Astrocyte (in vitro differentiated cells and primary cell): ENCODE results near the gene TMCC1.

Source experiments
- EZH2 ChIP-seq: IDR thresholded peaks from 2 replicates; pipeline ENCODE4 v1.6.1; 2012; ENCODE audit warnings: mild to moderate bottlenecking, low read length, inconsistent platforms; ENCODE audit not compliant: insufficient read depth
- TF ChIP-seq, protein P1 (sequence below): IDR thresholded peaks from 2 replicates; pipeline ENCODE4 v1.5.1; 2011; ENCODE audit warnings: low read depth, mild to moderate bottlenecking, inconsistent platforms, low read length, moderate library complexity; ENCODE audit not compliant: insufficient read depth

DNA sequence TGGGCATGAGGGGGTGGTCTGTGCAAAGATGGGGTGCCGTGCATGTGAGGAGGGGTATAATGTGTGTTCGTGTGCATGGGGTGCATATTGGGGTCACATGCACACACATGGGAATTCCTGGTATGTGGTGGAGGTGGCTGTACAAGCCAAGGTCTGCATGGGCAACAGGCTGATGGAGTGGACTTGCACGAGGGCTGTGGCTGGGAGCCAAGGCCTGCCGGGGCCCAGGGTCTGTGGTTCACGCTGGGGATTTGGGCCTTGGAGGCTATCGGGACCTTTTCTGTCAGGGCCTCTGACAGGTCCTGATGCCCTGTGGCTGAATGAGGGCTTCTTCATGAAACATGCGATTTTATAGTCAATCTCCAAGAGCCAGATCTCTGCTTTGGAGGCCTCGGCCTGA lies 277.2 kb downstream of the TMCC1 start:
- TF ChIP-seq, protein P1, sequence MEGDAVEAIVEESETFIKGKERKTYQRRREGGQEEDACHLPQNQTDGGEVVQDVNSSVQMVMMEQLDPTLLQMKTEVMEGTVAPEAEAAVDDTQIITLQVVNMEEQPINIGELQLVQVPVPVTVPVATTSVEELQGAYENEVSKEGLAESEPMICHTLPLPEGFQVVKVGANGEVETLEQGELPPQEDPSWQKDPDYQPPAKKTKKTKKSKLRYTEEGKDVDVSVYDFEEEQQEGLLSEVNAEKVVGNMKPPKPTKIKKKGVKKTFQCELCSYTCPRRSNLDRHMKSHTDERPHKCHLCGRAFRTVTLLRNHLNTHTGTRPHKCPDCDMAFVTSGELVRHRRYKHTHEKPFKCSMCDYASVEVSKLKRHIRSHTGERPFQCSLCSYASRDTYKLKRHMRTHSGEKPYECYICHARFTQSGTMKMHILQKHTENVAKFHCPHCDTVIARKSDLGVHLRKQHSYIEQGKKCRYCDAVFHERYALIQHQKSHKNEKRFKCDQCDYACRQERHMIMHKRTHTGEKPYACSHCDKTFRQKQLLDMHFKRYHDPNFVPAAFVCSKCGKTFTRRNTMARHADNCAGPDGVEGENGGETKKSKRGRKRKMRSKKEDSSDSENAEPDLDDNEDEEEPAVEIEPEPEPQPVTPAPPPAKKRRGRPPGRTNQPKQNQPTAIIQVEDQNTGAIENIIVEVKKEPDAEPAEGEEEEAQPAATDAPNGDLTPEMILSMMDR = no peak
- TF ChIP-seq EZH2 = no peak
